GM21515 (cell line): Measurements from ENCODE around the gene SEC63.
A peak's percentile ranks its signal among the peaks of the same experiment; 100 is the strongest.
"Not testable (repeated sequence)": the region's sequence is repeated elsewhere in the genome, so short reads cannot be mapped to it uniquely, and the experiment has no call there.

ENCODE experiments used
- ATAC-seq: cut with Tn5 transposase; IDR thresholded peaks from one replicate; pipeline ENCODE4 v1.9.1; 2021; ENCODE audit not compliant: unreplicated experiment

SEC63 gene, protein sequence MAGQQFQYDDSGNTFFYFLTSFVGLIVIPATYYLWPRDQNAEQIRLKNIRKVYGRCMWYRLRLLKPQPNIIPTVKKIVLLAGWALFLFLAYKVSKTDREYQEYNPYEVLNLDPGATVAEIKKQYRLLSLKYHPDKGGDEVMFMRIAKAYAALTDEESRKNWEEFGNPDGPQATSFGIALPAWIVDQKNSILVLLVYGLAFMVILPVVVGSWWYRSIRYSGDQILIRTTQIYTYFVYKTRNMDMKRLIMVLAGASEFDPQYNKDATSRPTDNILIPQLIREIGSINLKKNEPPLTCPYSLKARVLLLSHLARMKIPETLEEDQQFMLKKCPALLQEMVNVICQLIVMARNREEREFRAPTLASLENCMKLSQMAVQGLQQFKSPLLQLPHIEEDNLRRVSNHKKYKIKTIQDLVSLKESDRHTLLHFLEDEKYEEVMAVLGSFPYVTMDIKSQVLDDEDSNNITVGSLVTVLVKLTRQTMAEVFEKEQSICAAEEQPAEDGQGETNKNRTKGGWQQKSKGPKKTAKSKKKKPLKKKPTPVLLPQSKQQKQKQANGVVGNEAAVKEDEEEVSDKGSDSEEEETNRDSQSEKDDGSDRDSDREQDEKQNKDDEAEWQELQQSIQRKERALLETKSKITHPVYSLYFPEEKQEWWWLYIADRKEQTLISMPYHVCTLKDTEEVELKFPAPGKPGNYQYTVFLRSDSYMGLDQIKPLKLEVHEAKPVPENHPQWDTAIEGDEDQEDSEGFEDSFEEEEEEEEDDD

DNA sequence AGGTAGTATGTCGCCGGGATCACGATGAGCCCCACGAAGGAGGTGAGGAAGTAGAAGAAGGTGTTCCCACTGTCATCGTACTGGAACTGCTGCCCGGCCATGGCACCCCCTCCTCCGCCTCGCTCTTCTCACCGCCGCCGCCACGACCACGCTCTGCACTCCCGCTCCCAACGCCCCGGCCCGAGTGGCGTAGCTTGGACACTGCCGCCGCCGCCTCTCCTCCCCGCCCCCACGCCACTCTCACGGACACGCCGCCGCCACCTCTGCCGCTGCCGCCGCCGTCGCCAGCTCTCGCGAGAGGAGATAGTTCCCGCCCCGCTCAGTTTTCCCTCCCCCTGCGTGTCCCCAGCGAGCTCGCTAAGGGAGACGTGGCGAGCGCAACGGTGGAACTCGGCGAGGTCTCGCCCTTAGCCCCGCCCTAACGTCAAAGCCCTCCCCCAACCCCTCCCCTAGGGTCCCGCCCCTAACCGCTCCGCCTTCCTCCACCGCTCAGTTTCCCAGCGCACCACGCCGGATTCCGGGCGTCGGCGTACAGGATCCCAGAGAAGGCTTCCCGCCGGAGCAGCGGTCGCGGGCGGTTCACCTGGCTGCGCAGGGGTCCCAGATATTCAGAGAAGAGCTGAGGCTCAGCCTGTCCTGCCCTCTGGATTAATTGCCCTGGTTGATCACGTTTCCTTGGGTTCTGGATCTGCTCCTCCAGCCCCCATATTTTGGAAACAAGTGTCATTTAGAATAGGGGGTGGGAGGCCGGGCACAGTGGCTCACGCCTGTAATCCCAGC, at the start of gene SEC63:
SEC63 (minus strand) TSS at position 300 of the 780 bp plus-strand sequence; CDS start at position 101, 199 bp downstream.
- ATAC-seq: peak; percentile 87

DNA sequence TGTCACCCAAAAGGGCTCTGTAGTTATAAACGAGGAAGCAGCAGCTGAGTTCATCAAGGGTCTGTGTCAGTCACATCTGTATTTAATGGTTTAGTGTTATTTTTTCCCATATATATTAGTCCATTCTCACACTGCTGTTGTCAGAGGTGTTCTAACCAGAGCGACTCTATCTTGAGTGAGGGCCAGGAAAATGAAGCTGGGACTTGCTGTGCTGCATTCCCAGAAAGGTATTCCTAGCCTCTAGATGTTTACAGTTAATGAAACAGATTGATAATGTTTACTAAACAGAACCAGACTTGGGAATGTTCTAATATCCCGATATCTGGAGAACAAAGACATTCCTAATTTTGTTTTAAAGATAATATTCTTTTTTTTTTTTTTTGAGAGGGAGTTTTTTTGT, 48.0 kb upstream of the SEC63 start:
- no peak for ATAC-seq

DNA sequence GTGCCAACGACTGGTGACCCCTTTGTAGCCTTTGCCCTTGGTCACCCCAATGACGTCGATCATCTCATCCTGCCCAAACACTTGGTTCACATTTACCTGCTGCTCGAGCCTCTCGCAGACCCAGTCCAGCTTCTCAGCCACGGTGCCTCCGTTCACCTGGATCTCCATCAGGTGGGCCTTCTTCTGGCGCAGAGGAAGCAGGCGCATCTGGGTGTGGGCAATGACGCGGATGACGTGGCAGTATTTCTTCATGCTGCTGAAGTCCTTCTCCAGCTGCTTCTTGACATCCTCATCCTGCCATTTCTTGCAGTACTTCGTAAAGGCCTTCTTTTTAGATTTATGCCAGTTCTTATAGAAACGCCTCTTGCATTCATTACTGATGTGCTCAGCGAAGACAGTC, 46.9 kb upstream of the SEC63 start:
- ATAC-seq: no peak

DNA sequence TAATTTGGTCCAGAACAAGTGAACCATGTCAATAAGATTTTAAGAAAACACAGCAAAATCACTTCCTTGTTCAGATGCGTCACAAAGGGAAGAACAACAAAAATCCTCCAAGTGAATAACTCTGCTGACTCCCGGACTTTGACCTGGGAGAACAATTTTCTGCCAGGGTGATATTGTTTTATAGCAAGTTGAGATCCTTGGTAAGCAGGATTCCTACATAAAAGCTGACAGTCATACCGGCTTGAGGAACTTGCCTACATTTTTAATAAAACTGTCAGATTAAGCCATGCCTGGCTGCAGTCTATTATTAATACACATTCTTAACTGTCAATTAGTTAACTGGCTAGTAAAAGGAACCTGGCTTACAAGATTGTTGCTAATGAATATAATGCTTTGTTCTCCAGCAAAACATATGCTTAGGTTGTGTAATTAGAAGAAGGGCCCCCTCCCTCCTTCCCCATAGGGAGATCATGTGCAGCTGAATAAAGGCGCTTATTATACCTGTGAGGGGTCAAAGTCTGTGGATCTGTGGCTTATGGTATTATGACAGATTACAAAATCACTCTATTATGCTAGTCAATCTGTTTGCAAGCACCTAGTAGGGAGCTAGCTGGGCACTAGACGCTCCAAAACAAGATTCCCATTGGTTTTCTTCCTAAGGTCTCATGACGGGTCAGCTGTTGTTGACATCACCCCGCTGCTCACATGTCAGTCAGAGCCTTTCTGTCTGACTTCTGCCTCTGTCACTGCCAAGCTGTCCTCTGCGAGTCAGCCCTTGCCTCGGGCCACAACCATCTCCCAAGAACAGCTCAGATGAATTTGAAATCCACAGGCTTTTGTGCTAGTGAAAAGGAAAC, 44.6 kb upstream of the SEC63 start:
- ATAC-seq: no peak

DNA sequence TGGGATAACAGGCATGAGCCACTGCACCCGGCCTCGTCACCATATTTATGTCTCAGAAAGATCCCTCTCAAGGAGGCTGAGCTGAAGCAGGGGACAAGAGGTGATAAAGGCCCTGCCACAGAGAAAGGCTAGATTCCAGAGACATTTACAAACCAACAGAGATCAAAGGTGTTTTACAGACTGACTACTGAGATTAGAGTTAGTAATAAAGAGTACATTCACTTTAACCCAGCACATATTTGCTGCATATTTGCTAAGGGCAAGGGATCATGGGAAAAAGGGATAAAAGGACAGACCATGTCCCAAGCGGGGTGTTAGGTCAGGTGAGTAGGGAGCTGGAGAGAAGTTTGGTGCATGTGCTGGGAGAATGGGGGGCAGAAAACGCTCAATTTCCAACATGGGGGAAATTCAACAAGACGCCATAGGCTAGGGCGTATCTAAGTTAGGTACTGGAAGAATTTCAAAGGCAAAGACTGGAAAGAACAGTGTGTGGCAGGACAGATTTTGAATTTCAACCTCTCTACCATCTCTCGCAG, 43.8 kb upstream of the SEC63 start:
- ATAC-seq: no peak

DNA sequence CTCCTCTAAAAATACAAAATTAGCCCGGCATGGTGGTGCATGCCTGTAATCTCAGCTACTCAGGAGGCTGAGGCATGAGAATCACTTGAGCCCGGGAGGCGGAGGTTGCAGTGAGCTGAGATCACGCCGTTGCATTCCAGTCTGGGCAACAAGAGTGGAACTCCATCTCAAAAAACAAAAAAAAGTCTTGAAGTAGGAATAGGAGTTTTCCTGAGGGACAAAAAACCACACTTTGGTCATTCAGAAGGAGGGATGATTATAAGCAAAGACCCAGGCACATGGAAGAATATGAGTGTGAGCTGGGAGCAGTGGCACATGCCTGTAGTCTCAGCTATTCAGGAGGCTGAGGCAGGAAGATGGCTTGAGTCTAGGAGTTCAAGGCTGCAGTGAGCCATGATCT, 42.3 kb upstream of the SEC63 start:
- ATAC-seq: not testable (repeated sequence)

DNA sequence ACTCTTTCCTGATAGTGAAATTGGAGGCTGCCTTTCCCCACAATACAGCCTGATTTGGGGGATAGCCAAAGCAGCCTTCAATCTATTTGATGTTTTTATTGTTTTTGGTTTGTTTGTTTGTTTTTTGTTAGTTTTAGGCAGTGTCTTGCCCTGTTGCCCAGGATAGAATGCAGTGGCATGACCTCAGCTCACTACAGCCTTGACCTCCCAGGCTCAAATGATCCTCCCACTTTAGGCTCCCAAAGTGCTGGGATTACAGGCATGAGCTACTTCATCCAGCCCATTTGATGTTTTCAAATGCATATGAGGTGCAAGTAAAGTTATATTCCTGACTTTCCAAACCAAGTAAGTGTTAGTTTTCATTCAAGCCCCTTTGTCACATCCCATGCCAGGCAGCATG, 41.3 kb upstream of the SEC63 start:
- no peak for ATAC-seq

DNA sequence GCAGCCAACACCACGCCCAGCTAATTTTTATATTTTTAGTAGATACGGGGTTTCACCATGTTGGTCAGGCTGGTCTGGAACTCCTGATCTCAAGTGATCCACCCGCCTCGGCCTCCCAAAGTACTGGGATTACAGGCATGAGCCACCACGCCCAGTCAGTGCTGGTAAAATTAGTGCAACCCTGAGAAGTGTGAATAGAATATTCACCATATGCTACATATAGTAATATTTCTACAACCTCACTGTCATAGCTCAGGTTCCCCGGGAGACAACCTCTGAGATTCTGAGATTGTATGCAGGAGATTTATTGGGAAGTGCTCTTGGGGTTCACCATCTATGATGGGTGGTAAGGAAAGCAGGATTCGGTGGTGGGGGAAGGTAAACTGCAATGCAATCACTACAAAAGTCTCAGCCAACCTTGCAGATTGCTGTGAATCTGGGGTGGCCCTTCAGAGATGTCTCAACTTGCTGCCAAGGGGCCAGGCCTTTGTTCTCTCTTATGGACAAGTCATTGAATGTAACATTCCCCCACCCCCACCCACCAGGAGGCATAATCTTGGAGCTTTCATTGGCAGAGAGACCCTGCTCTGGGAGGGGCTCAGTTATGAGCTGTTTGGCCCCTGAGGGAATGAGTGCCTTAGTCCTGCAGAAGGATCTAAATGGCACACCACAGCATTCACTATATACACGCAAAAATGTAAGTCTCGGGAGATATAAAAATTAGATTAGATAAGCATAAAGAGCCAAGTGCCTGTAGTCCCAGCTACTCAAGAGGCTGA, 34.0 kb upstream of the SEC63 start:
- no peak for ATAC-seq

DNA sequence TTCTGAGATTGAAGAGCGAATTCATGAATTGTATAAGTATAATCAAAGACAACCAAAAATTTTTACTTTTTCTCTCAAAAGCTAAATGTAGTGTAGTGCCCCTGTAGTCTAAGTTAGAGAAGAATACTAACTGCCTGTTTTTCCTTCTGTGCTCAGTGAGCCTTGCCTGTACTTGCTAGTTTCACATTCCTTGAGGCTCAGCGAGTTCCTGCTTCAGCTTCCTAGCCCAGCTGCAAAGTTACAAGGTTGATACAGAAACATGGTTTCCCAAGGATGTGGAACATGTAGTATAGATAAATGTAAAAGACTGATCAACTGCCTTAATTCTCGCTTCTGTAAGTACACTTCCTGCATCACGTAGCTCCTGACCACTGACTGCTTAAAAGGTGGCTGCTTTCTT, 33.1 kb upstream of the SEC63 start:
- no peak for ATAC-seq

DNA sequence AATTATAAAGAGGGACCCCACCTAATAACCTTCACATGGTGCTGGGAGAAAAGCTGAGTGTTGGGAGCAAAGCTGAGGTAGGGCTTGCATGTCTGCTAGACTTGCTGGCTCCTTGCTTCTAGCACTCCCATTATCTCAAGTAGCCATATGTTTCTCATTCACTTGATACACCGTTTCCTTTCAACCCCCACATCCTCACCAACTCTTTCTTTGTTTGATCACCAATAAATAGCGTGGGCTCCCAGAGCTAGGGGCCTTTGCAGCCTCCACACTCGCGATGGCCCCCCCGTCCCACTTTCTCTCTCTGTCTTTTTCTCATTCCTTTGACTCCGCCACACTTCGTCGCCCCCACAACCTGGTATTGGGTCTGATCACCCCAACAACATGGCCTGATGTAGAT, 32.6 kb upstream of the SEC63 start:
- not testable (repeated sequence) for ATAC-seq

DNA sequence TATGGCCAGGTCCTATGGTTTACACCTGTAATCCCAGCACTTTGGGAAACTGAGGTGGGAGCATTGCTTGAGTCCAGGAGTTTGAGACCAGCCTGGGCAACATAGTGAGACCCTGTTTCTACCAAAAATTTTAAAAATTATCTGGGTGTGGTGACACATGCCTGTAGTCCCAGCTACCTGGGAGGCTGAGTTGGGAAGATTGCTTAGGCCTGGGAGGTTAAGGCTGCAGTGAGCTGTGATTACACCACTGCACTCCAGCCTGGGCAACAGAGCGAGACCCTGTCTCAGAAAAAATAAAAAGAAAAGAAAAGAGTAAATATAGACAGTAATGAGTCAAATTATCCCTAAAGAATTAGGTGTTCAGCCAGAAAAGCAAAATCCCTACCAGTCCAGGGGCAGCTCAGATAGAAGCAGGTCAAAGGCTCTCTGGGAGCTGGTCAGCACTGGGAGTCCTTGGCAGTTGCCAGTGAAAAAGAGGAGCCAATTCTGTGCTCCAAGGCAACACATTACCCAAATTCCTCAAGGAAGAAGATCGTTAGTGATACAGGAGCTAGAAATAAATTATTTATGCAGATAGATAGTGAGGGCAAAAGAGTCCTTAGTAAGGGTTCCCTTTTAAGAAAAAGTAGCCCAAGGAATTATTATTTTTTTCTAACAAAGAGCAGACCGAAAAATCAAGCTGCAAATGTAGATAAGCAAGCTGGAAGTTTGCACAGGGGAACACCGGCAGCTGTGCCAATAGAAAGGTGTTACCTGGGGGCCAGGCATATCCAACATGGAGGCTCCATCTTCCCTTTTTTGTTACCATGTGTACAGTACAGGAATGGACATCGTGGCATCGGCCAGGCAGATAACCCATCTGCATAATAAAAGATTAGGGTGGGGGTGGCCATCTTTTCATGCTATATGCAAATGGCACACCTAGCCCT, 31.4 kb upstream of the SEC63 start:
- ATAC-seq: no peak

DNA sequence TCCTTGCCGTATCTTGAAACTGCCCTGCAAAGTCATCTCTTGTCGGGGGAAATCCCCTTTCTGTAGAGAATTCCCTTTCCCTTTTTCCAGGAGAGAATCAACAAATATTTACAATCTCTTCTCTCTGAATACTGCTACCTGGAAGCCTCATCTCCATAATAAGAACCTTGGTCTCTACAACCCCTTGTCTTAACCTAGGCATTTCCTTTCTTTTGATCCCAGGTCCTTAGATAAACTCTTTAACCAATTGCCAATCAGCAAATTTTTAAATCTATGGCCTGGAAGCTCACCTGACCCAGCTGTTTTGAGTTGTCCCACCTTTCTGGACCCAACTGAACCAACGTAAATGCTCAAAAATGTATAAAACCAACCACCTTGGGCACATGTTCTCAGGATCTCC, 30.6 kb upstream of the SEC63 start:
- ATAC-seq: no peak

DNA sequence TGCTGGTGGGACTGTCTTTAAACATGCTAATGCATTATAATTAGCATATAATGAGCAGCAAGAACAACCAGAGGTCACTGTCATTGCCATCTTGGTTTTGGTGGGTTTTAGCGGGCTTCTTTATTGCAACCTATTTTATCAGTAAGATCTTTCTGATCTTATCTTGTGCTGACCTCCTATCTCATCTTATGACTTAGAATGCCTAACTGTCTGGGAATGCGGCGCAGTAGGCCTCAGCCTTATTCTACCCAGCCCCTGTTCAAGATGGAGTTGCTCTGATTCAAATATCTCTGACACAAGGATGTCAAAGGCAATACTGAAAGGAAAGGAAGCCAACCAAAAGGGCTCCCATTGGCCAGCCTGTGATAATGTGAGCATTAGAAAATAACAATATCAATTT, 29.8 kb upstream of the SEC63 start:
- no peak for ATAC-seq

DNA sequence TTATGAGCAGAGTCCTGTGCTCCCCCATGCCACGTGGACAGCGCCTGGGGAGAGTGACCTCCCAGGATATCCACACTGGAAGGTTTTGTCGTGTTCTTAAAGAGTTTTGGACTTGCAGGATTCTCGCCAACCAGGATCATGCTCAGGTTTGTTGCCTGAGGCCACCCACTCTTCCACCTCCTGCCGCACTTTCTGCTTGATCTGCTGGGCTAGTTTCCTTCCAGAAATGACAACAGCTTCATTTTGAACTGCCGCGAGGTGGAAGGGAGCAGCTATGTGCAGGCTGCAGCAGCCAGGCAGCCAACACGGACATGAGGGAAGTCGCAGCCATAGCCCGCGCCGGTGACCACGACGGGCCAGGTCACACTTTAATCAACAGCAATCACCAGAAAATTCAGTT, 27.7 kb upstream of the SEC63 start:
- ATAC-seq: no peak

DNA sequence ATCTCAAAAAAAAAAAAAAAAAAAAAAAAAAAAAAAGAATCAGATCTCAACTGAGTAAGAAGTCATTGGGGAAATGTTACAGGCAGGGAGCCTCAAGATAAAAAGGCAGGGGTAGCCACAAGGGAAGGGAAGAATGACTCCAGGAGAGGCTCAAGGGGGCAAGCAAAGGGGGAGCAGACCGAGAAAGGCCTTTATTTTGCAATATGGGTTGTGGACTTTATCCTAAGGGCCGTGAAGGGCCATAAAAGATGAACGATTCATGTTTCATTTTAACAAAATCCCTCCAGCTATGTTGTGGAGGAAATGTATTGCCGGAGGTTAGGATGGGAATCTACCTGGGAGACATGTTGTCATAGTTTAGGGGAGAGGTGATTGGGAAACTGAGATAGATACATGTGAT, 25.8 kb upstream of the SEC63 start:
- no peak for ATAC-seq

DNA sequence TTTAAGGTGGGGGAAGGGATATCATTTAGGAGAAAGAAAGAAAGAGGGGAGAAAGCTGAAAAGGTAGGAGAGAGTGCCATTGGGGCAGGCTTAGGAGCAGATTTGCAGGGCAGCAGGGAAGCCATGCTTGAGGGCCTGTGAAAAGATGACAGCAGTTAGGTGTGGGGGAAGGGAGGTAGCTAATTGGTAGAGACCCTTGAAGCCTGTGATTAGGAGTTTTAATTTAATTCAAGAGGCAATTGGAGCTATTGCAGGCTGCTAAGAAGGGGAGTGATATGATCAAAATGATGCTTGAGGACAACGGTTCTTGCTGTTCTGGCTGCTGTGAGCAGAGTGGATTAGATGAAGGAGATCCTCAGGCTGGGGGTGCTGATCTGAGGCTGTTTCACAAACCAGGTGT, 24.5 kb upstream of the SEC63 start:
- ATAC-seq: no peak

DNA sequence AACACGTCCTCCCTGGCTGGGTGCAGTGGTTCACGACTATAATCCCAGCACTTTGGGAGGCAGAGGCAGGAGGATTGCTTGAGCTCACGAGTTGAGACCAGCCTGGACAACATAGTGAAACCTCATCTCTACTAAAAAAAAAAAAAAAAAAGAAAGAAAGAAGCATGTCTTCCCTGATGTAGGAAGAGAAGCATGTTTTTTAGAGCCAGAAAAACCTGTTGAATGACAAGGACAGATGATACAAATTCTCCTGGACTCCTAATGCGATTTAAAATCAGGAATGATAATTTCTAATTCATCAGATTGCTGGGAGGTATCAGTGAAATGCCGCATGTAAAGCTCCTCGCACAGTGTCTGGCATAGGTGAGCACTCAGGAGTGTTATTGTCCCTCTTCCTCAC, 23.7 kb upstream of the SEC63 start:
- no peak for ATAC-seq

DNA sequence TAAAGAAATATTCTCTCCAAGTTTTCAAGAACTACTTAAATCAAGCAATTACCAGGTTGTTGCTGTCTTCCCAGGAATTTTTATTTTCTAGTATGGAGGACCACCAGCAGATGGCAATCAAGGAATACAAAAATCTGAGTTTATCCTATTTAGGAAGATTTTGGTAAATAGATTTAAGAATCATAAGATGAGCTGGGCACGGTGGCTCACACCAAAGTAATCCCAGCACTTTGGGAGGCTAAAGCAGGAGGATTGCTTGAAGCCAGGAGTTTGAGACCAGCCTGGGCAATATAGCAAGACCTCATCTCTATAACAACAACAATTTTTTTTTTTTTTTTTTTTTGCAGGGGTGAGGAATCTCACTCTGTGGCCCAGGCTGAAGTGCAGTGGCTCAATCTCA, 19.3 kb upstream of the SEC63 start:
- ATAC-seq: no peak
